Upper lobe of right lung (tissue), 1 donor: ENCODE measurements around the gene HDAC4. TPM values are rescaled to one million over a fixed set of nuclear protein-coding genes. Genes with fewer than 3 reads are reported as not detected.

Experiments used
- ATAC-seq: fragments of 200-7000 bp; cut with Tn5 transposase; one replicate; pipeline ENCODE4 v1.9.1; 2020; ENCODE audit warnings: mild to moderate bottlenecking, moderate library complexity
- DNase-seq: peaks from one replicate; pipeline ENCODE4 v3.0.0-alpha.2; 2020
- H3K27ac ChIP-seq: fragments of 200-600 bp; one replicate; pipeline ENCODE4 v1.8.0; 2022
- H3K27me3 ChIP-seq: fragments of 200-600 bp; one replicate; pipeline ENCODE4 v1.8.0; 2022; ENCODE audit warnings: mild to moderate bottlenecking
- H3K36me3 ChIP-seq: fragments of 200-600 bp; one replicate; pipeline ENCODE4 v1.8.0; 2022
- H3K4me1 ChIP-seq: fragments of 200-600 bp; one replicate; pipeline ENCODE4 v1.8.0; 2022
- H3K4me3 ChIP-seq: fragments of 200-600 bp; one replicate; pipeline ENCODE4 v1.8.0; 2022; ENCODE audit warnings: mild to moderate bottlenecking
- H3K9me3 ChIP-seq: fragments of 200-600 bp; one replicate; pipeline ENCODE4 v1.8.0; 2022
- CTCF ChIP-seq: fragments of 200-600 bp; IDR thresholded peaks from one replicate; pipeline ENCODE4 v1.8.0; 2022; ENCODE audit warnings: antibody characterized with exemption
- intact Hi-C: fragments of 100-400 bp; cut with DNase I; formaldehyde crosslinking; loops from one replicate; pipeline ENCODE4 v1.11.0; 2022
- total RNA-seq: library from RNA; stranded (reverse); fragmentation: NEBNext Ultra II Directional; extraction: Animal tissue kit (Norgen Biotek cat#: 25700); gene quantifications from one replicate; pipeline ENCODE4 v1.2.1, GENCODE V29; 2021
- donor health status: DM: no; HTN: yes; CAD: no; lungs with severe emphysema.

HDAC4 gene
- total RNA-seq, 1 donor from 2014 or later, result 44.1 TPM

GRCh38 chr2:239209783-239210182, 191.0 kb downstream of the HDAC4 start:
- intact Hi-C loops, result no loop called here
- ATAC-seq (no peak), DNase-seq (no peak)
- no peak for TF ChIP-seq CTCF
- H3K4me1 ChIP-seq, result peaks cover 13% of the 10 kb centered on the region
- no peak overlapping the region for H3K4me3 ChIP-seq
- H3K36me3 ChIP-seq, result no peaks in the 10 kb centered on the region
- no peaks in the 10 kb centered on the region for H3K27me3 ChIP-seq
- H3K9me3 ChIP-seq, result no peaks in the 10 kb centered on the region
- no peak overlapping the region for H3K27ac ChIP-seq

- intact Hi-C loops, result no loop called here
- no peak overlapping the region for H3K27ac ChIP-seq
- no peak overlapping the region for H3K4me3 ChIP-seq
- no peak for ATAC-seq
- no peaks in the 10 kb centered on the region for H3K9me3 ChIP-seq
- no peak for DNase-seq
- H3K36me3 ChIP-seq, result no peaks in the 10 kb centered on the region
- H3K27me3 ChIP-seq, result no peaks in the 10 kb centered on the region
- H3K4me1 ChIP-seq, result peaks cover 13% of the 10 kb centered on the region
- no peak for TF ChIP-seq CTCF
Observed at GRCh38 chr2:239208465-239209180, 192.2 kb downstream of the HDAC4 start.

- ATAC-seq (no peak), DNase-seq (no peak)
- peaks cover 4% of the 10 kb centered on the region for H3K4me1 ChIP-seq
- no peaks in the 10 kb centered on the region for H3K27me3 ChIP-seq
- H3K9me3 ChIP-seq, result no peaks in the 10 kb centered on the region
- TF ChIP-seq CTCF, result no peak
- no peaks in the 10 kb centered on the region for H3K36me3 ChIP-seq
- intact Hi-C loops, result no loop called here
- H3K27ac ChIP-seq, result no peak overlapping the region
- H3K4me3 ChIP-seq, result no peak overlapping the region
Observed at GRCh38 chr2:239206851-239207250, 194.0 kb downstream of the HDAC4 start.

GRCh38 chr2:239206042-239206441, 194.8 kb downstream of the HDAC4 start:
- H3K27ac ChIP-seq, result no peak overlapping the region
- H3K4me3 ChIP-seq, result no peak overlapping the region
- intact Hi-C loops, result no loop called here
- H3K9me3 ChIP-seq, result no peaks in the 10 kb centered on the region
- no peaks in the 10 kb centered on the region for H3K36me3 ChIP-seq
- H3K4me1 ChIP-seq, result no peaks in the 10 kb centered on the region
- ATAC-seq (no peak), DNase-seq (no peak)
- TF ChIP-seq CTCF, result no peak
- H3K27me3 ChIP-seq, result no peaks in the 10 kb centered on the region

- intact Hi-C loops, result no loop called here
- Histone ChIP-seq H3K9me3 (no peaks in the 10 kb centered on the region), H3K36me3 (no peaks in the 10 kb centered on the region), H3K4me3 (no peak overlapping the region), H3K27me3 (no peaks in the 10 kb centered on the region), H3K27ac (no peak overlapping the region), H3K4me1 (no peaks in the 10 kb centered on the region)
- DNase-seq (peak; percentile 53), ATAC-seq (no peak)
- TF ChIP-seq CTCF, result no peak
Observed at GRCh38 chr2:239204876-239205468, 195.8 kb downstream of the HDAC4 start.
